HG03378 (cell line): ENCODE results near the gene ID4.

ENCODE experiments used
- ATAC-seq: cut with Tn5 transposase; IDR thresholded peaks from one replicate; pipeline ENCODE4 v1.9.1; 2021; ENCODE audit warnings: mild to moderate bottlenecking, moderate library complexity; ENCODE audit not compliant: unreplicated experiment

ID4 gene

DNA sequence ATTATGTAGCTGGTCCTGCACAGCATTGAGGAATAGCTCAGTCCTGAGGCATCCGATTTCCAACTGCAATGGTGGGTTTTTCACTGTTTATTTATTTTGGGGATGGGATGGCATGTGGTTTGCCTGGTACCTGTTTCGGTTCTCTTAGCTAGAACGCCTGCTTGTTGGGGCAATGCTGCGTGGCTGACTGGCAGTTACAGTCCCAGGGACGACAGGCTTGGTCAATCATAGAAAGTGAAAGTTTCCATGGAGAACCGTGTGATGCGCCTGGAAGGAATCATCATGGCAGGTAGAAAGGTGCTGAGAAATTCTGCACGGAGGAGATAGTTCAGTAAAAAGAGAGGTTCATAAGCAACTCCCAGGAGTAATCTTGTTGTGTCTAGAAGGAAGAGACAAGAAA lies 18.4 kb downstream of the ID4 start:
- no peak for ATAC-seq

DNA sequence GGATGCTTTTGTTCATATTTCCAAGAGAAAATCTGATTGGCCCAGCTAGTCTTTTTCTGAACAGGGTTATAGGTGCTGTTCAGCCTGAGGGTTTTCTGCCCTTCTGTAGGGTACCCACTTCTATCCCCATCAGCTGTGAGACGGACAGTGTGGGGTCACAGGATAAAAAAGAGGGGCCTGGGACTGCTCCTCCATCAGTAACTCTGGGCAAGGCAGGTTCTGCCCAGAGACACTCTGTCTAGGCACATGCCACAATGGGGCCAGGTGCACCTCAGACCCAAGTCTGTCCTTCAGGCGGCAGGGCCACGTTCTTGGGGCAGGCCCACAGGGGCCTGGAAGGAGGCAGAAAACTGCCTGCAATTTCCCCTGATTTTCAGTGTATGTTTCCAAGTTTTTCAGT lies 20.0 kb downstream of the ID4 start:
- no peak for ATAC-seq

- no peak for ATAC-seq
Measured at GRCh38 chr6:19857703-19858102, 20.5 kb downstream of the ID4 start.

GRCh38 chr6:19860235-19860877 lies 23.2 kb downstream of the ID4 start:
- no peak for ATAC-seq

DNA sequence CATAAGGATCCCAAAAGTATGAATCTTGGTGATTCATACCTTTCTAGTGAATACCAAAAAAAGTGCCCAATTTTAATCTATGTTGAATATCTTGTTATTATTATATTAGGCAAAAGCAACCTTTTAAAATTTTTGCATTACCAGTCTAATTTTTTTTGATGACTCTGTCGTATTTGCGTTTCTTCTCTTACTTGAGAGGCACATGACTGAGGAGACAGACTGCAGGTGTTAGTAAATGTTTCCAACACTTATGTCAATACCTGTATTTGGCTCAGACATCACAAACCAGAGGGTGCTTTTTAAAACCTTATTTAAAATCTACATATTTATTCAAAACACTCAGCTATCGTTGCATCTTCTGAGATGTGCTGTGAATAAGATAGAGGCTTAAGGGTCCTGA lies 27.1 kb downstream of the ID4 start:
- ATAC-seq: no peak

DNA sequence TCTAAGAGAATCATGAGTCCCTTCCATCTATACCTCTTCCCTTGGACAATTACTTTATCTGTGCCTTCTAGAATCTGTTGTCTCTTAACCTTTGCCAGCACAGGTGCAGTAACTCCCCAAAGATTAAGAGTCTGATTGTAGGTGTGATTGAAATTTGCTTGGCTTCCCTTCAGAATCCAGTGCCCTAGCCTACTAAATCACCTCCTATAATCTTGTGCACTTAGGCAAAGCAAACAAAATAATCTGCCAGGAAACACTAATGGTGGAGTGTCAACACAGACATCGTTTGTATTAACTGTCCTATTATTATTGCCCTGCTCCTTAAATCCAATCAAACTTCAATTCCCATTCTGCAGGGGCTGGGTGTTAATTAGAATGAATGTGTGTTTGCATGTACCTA lies 28.0 kb downstream of the ID4 start:
- no peak for ATAC-seq

- no peak for ATAC-seq
Measured at GRCh38 chr6:19866173-19866984, 29.2 kb downstream of the ID4 start.

- no peak for ATAC-seq
Measured at GRCh38 chr6:19866985-19867627, 29.9 kb downstream of the ID4 start.

DNA sequence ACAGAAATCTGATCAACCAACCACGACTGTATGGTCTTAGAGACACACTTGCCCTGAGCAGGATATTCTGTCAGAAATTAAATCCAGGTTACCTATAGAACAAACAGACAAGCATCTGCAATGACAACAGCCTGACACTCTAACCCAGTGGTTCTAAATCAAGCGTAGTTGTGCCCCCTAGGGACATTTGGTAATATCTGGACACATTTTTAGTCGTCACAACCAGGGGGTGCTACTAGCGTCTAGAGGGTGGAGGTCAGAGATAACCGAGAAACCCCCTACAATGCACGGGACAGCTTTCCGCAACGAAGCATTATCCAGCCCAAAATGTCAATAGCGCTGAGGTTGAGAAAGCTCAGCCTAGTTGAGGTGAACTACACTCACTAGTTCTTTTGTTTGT lies 32.3 kb downstream of the ID4 start:
- ATAC-seq: no peak

GRCh38 chr6:19870322-19870721 lies 33.2 kb downstream of the ID4 start:
- no peak for ATAC-seq

DNA sequence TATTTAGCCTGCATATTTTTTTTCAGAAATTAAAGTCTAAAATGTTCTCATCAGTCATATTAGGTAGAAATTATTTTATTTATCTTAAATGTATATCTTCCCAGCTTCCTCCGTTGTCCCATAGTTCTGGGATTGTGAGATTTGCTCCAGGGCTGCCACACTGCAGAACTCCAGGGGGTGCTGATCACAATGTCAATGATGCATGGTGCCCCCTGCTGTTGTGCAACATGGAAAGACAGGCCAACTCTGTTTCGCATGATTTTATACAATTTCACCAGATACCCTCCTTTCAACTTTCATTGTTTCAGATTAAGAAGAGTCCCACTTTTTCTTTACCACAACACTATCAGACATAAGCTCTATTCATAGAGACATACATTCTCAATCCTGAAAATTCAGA lies 35.9 kb downstream of the ID4 start:
- ATAC-seq: no peak

DNA sequence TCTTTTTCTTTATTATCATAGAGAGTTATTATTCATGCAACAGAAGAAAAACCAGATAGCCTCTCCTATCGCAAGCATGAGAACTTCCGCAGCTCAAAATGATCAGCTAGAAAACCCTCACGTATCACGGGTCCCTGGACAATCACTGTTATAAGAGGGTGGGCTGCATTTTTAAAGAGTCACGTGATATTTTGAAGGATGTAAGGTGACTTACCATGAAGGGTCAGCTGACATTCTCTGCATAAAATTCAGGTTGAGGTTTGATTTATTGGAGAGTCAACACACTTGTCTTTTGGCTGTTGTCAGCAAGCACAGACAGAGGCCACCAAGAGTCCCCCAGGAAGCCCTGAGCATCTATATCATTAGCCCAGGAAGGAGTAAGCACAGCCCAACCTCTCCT lies 39.5 kb downstream of the ID4 start:
- ATAC-seq: no peak

DNA sequence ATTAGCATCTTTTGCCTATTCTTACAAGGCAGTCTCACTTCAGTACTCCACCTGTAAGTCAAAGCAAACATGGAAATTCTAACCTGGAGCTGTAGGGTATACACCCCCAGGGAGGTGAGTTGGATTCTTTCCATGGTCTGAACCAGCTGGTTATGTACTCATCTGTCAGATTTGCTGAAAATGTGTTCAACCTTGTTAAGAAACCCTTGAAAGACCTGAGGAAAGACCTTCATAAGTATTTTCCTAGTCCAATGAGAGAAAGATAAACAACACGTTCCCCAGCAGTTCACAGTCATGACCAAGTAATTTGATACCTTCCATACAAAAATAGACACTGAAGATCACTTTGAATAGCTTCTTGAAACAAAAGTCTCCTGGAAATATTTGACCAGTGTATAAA lies 42.5 kb downstream of the ID4 start:
- ATAC-seq: no peak

- no peak for ATAC-seq
Measured at GRCh38 chr6:19880066-19880465, 42.9 kb downstream of the ID4 start.

DNA sequence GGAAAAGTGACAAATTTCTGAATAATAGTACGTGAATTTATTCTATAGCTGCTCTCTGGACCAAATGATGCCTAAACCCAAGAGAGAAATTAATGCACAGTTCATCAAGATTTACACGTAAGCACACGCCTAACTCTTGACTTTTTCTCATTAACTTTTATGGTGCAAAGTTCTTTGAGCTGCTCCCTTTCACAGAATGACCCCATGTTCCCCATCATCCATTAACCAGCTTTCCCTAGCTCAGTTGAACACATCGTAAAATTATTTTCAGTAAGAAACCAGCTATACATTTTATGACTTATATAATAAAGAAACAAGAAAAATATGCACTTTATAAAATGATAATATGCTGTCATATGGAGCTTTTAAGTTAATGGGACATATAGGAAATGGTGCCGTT lies 54.3 kb downstream of the ID4 start:
- no peak for ATAC-seq
